T1000 (cell line): ENCODE data around the gene TGFB1.

ENCODE experiments used
- DNase-seq: peaks from one replicate; lab custom pipeline; 2025; ENCODE audit warnings: mixed read lengths; lab: John Stamatoyannopoulos, UW

Gene TGFB1

GRCh38 chr19:41321204-41321599 lies 32.5 kb downstream of the TGFB1 start:
- no peak for DNase-seq

- DNase-seq = no peak
Measured at GRCh38 chr19:41320568-41320967, 33.2 kb downstream of the TGFB1 start.

GRCh38 chr19:41320185-41320518 lies 33.6 kb downstream of the TGFB1 start:
- DNase-seq = no peak

GRCh38 chr19:41319500-41320184 lies 34.1 kb downstream of the TGFB1 start:
- DNase-seq = no peak

GRCh38 chr19:41318696-41319499 lies 34.8 kb downstream of the TGFB1 start:
- no peak for DNase-seq

GRCh38 chr19:41316306-41316920 lies 37.3 kb downstream of the TGFB1 start:
- DNase-seq = no peak

- DNase-seq = no peak
Measured at GRCh38 chr19:41311613-41312012, 42.1 kb downstream of the TGFB1 start.

GRCh38 chr19:41311072-41311471 lies 42.6 kb downstream of the TGFB1 start:
- DNase-seq = no peak

GRCh38 chr19:41310033-41310831 lies 43.5 kb downstream of the TGFB1 start, which contains the start of gene CCDC97:
Gene CCDC97 (plus strand): TSS chr19:41310172. CDS start chr19:41310311, 139 bp downstream.
- DNase-seq = peak; percentile 91

- no peak for DNase-seq
Measured at GRCh38 chr19:41309180-41310032, 44.3 kb downstream of the TGFB1 start.

- DNase-seq = peak; percentile 73
Measured at GRCh38 chr19:41308450-41309179, 45.1 kb downstream of the TGFB1 start.

- DNase-seq = no peak
Measured at GRCh38 chr19:41307954-41308449, 45.7 kb downstream of the TGFB1 start.

- no peak for DNase-seq
Measured at GRCh38 chr19:41307090-41307875, 46.4 kb downstream of the TGFB1 start.

GRCh38 chr19:41305927-41306793 lies 47.6 kb downstream of the TGFB1 start:
- no peak for DNase-seq

GRCh38 chr19:41304706-41305483 lies 48.8 kb downstream of the TGFB1 start:
- no peak for DNase-seq

- no peak for DNase-seq
Measured at GRCh38 chr19:41303954-41304353, 49.8 kb downstream of the TGFB1 start.

- DNase-seq = no peak
Measured at GRCh38 chr19:41302624-41303351, 50.9 kb downstream of the TGFB1 start.
